ENCODE data around the gene BTF3.
"Not testable (repeated sequence)": the region's sequence is repeated elsewhere in the genome, so short reads cannot be mapped to it uniquely, and the experiment has no call there.

BTF3 gene

DNA sequence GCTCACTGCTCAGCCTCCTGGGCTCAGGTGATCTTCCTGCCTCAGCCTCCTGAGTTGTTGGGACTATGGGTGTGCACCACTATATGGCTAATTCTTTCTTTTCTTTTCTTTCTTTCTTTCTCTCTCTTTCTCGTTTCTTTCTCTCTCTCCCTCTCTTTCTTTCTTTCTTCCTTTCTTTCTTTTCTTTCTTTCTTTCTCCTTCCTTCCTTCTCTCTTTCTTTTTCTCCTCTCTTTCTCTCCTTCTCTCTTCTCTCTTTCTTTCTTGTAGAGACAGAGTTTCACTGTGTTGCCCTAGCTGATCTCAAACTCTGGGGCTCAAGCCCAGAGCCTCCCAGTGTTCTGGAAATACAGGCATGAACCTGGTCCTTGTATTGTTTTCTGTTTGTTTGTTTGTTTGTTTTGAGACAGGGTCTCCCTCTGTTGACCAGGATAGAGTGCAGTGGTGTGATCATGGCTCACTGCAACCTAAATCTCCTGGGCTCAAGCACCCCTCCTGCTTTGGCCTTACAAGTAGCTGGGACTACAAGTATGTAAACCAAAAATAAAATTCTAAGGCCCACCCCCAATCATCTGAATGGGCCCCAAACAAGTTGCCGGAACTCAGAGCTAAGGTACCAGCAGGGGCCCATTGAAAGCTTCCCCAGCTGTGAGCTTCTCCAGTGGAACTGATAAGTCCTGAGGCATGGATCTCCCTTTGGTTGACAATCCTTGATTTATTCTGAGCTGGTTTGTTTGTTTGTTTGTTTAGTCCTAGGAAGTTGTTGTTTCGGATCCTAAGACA, 11.9 kb upstream of the BTF3 start:
- DNase-seq, result no peak

DNA sequence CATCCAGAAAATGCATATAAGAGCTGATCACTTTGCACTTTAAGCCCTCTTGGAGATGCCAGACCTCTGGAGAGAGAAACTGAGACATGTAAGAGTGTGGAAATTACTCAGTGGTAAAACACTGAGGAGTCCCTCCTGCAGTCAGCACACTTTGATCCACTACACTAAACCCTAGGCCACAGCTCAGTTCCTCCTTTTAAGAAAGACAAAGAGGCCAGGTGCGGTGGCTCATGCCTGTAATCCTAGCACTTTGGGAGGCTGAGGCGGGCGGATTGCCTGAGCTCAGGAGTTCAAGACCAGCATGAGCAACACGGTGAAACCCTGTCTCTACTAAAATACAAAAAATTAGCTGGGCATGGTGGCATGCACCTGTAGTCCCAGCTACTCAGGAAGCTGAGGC, 11.0 kb upstream of the BTF3 start:
- DNase-seq, result not testable (repeated sequence)

DNA sequence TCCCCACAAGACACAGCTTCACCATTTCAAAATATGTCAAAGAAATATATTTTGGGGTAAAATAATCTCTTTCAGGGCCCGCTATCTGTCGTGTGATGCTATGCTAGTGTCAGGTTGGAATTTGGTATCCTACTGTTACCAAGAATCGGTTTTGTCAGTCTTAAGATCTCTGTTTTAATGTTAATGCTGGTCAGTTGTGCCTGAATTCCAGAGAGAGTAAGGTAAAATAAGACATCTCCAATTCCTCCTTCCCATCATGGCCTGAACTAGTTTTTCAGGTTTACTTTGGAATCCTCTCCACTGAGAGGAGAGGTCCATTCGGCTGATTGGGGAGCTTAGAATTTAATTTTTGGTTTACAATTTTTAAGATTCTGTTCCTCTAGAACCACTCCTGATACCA, 10.4 kb upstream of the BTF3 start:
- no peak for DNase-seq

DNA sequence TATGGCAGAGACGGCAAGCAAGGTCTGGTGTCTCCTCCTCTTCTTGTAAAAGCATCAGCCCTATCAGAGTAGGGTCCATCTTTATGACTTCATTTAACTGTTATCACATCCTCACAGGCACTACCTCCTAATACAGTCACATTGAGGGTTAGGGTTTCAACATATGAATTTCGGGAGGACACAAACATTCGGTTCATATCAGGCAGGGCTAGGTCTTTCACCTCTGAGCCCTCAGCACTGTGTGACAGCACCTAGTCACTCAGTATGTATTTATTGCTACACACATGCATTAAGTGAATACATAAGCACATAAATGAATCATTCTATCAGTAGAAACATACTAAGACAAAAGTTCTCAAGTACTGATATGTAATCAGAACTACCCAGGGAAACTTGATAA, 9.4 kb upstream of the BTF3 start:
- no peak for DNase-seq

DNA sequence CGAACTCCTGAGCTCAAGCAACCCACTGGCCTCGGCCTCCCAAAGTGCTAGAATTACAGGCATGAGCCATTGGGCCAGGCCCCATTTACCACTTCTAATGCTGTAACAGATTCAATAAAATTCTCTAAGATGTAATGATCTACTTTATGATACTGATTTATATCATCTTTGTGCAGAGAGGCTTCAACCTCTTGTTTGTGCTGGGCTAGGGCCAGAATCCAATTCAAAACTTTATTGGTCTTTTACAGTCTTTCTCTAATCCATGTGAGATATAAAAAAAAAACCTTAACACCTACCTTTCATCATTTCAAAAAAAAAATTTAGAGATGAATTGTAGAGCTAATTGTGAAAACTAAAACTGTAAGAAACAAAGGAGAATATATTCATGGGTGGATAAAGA, 8.2 kb upstream of the BTF3 start:
- DNase-seq, result no peak

DNA sequence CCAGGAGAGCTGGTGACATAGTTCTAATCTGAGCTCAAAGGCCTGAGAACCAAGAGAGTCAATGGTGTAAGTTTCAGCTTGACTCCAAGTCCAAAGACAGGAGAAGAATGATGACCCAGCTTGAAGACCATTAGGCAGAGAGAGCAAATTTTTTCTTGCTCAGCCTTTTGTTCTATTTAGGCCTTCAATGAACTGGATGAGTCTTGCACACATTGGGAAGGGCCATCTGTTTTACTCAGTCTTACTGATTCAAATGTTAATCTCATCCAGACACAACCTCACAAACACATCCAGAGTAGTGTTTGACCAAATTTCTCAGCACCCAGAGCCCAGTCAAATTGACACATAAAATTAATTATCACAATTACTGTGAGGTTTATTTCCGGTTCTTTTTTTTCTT, 7.1 kb upstream of the BTF3 start:
- DNase-seq, result no peak

DNA sequence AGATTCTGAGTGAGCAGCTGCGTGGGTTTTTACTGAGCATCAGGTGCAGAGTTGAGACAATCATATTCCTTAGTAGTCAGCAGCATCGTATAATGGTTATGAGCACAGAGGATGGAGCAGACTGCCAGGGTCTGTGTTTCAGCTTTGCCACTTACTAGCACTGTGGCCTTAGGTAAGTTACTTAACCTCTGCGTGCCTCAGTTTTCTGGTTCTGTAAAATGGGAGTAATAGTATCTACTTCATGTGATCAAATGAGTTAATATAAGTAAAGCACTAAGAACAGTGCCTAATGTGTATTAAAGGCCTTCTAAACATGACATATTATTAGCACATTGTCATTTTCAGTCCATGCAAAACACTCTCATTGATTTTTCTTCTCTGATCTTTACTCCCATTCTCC, 4.8 kb upstream of the BTF3 start:
- no peak for DNase-seq

DNA sequence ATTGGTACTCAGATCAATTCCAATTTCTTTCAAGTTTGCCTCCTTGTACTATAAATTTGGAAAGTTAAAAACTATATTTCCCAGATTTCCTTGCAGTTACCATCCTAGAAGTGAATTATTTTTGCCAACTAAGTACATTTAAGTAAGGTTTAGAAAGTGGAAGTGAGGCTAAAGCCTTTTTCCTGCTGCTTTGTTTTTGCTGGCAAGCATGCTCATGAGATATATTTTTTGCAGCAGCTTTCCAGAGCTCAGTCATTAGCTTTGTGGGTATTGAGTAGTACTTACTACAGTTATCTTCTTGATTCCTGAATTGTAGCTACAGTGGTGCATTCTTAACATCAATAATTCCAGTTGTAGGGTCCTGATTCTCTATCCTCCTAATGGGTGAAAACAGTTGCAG, 3.5 kb upstream of the BTF3 start:
- DNase-seq, result no peak

DNA sequence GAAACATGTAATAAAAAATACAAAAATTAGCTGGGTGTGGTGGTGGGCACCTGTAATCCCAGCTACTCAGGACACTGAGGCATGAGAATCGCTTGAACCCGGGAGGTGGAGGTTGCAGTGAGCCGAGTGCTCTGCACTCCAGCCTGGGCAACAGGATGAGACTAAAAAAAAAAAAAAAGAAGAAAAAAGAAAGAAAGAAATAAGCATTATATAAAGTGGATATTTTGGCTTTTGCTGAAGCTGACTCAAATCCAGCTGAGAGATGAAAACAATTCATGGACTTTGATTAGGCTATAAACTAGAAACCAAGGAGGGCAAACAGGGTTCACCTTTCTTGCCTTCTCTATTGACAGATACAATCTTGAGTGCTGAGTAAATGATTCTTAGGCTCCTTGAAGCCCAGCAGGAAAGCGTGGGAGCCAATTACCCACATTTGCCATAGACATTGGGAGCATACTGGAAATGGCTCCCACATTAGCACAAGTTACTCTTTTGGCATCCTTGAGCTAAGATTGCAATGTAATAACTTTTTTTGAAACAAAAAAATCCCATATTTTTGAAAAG, 2.4 kb upstream of the BTF3 start:
- DNase-seq, result no peak

DNA sequence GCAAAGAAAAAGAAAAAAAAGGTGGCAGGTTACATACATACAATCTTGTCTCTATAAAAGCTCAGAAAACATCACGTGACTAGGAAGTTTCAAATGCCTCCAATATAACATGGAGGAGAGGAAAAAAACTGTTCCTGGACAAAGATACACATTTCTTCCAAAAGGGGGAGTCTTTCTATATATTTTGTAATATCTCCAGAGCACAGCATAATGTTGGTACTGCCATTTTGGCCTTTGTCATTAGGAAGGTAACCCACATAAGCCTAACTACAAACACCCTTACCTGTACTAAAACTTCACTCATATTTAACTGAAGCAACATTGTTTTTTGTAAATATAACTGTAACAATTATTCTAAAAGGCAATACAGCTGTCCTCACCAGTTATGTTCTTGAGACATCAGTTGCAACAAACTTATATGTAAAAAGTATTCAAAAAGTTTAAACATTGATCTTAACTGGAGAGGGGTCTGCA, 1.2 kb upstream of the BTF3 start:
- peak; percentile 82 for DNase-seq

DNA sequence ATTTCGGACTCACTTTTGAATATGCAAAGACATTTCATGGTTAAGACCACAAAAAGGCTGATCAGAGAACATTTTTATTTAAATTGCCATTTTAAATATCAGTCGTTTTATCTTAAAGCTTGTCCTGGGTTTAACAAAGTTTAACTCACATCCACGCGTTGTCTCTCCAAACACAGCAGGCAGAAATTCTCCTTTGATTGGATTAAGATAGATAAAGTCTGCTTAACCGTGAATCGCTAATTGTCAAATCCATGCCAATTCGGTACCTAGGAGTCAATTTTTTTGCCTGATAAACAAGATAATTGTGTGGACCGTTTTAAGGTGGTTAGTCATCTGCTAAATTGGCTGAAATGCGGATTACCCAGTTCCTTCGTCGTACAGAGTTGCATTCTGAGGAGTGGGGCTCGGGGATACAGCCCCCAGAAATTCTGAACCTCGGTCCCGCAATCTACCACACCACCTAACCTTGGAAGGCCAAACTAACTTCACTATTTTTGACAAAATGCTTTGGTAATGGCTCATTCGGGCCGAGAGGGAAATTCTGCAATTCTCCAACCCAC, 665 bp upstream of the BTF3 start:
- DNase-seq, result peak; percentile 27

DNA sequence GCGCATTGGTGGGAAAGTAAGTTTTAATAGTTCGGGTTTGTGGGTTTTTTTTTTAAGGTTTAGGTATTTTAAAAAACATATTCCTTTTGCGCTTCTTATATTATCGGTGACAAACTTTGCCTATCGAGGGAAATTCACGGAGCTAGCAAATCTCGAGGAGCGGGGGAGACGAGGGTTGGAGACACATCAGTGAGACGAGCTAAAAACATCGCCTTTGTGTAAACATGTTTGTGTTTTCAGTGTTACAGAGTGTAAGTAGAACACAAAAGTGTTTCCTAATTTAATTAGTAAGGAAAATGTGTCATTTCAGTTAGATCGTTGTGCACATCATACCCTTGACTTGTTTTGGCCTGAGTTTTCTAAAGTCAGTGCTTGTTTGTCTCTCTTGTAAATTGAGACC, 945 bp downstream of the BTF3 start:
- no peak for DNase-seq

DNA sequence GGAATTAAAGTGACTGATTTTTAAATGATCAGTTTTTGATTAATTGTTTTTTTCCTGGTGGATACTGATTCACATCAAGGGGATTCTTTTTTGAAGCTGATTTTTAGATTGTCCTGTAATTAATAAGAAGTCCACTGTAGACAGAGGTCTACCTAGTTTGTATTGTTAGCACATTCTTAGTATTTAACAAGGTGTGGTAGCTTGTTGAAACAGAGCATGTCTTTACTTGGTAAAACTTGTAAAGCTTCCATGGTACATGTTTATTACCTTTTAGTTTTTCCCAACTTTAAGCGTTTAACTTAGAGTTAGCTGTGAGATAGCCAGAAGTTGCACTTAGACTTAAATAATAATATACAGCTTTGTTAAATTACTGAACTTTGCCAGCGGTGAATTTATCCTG, 1.5 kb downstream of the BTF3 start:
- no peak for DNase-seq

DNA sequence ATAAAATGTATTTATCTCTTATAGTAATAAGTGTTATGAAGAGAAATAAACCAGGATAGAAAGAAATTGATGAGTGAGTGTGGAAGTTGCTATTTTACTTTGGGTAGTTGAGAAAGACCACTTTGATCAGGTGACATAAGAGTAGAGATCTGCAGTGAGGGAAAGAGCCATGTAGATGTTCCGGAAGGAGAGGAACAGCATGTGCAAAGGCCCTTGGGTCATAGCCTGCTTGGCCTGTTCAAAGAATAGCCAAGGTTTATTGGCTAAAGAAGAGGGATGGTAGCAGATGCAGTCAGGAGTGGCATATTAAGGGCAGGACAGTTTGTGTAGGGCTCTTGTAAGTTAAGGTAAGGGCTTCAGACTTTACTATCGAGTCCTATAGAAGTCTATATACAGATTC, 3.2 kb downstream of the BTF3 start:
- DNase-seq, result no peak

DNA sequence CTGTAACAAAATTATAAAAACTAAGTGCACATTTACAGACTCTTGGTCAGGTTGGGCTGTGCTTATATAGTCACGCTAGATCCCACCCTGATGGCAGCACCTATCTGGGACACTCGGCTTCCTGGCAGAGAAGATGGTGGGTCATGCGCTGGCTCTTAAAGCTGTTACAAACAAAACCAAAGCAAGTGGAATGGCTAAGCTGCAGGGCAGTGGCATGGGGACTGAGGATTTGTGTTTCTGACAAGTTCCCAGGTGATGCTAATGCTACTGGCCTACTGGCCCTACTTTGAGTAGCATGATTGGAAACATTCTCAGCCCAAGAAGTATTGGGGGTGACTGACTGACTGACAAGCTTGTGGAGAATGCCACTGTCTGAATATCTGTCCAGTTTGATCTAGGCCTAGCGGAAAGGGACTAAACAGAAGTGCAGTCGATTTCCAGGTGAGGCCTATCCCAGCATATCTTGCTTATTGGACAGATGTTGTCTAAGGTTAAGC, 8.3 kb downstream of the BTF3 start:
- DNase-seq, result no peak

DNA sequence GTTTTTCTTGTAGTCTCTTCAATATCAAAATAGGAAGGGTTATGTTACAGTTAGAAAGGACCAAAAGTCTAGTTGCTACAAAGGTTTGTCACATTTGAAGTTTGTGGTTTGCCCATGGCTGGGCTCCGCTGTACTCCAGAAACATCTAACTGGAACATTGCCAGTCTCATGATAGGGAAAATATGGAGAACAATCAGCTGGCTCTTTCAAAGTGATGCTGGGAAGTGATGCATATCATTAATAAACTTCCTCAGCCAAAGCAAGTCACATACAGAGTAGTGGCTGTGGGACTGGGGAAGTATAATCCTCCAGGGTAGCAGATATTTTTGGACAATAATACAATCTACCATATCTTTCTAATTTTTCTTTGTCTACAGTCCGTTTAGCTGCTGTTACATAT, 8.8 kb downstream of the BTF3 start:
- DNase-seq, result no peak

DNA sequence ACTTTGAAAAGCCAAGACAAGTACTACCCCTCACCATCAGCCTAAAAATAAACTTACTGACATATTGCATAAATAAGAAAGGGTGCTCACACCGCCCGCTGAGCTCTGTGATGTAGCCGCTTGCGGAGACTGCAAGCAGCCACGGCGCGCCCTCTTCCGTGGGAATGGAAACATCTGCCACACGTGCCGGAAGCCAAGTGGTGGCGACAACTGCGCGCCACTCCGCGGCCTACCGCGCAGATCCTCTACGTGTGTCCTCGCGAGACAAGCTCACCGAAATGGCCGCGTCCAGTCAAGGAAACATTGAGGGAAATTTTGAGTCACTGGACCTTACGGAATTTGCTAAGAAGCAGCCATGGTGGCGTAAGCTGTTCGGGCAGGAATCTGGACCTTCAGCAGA, 10.3 kb downstream of the BTF3 start:
- not testable (repeated sequence) for DNase-seq

DNA sequence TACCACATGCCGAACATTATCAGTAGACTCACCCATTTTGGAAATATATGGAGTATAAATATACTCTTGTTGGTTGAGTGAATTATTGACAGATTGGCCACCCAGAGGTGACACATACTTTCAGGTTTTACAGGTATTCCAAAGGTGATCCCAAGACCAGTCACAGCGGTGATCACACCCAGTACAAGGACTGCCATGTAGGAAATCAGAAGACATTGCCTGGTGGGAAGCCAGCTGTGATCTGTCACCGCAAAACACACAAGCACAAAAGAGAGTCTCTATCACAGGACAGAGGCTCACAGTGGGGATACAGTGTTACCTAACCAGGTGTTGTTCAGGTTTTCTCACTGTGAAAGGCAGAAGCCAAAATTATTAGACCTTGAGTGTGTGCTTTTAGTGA, 15.8 kb downstream of the BTF3 start:
- no peak for DNase-seq

DNA sequence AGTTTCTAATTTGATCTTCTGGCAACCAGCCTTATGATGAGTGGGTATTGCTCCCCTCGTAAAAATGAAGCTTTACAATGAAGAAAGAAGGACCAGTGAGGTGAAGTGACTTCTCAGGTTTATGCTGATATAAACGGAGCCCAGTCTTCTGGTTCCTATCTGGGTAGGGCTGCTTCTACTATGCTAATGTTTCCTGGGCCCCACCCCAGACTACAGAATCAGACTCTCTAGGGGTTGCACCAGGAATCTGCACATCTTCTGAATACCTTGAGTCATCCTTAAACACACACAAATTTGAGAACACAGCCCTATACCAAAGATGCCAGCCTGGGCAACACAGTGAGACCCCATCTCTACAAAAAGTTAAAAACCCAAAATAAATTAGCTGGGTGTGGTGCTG, 16.2 kb downstream of the BTF3 start:
- no peak for DNase-seq

DNA sequence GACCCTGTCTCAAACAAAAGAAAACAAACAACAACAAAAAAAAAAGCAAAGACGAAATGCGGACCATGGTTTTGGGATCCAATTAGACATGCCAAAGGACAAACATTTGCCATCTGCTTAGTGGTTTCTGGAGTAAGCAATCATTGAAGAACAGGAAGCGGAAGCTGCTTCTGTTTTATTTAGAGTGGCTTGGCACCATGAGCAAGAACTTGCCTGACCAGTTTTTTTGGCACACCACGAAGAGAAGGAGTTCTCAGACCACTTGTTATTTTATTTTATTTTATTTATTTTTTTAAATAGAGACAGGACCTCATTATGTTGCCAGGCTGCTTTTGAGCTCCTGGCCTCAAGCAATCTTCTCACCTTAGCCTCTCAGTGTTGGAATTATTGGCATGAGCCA, 17.0 kb downstream of the BTF3 start:
- peak; percentile 2 for DNase-seq

DNA sequence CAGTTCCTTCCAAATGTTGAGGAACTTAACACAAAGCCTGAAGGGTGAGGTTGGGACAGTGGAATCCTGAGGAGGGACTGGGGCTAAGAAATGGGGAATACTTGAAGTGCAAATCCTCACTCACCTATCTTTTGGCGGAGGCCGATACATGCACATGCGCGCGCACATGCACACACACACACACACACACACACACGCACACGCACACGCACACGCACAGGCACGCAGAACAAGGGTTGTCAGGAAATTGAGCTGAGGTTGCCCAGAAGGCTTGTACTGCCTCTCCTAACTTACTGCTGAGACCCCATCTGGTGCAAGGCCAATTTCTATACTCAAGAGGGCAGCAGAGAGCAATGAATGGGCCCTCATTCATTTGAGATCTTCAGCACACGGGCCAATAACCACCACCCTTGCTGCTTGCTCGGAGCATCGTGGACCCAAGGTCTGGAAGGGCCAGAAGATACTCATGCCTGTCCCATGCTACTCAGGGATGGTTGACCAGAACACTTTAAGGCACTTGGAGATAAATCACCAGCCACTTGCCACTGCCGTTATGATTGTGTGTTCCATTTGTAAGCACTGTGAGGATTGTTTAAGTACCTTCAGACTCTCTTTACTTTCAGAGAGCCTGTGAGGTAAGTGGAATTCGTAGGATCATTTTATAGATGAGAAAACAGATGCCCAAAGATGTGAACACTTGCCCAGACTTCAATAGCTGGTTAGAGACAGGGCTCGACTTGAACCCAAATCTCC, 21.5 kb downstream of the BTF3 start:
- DNase-seq, result peak; percentile 59

DNA sequence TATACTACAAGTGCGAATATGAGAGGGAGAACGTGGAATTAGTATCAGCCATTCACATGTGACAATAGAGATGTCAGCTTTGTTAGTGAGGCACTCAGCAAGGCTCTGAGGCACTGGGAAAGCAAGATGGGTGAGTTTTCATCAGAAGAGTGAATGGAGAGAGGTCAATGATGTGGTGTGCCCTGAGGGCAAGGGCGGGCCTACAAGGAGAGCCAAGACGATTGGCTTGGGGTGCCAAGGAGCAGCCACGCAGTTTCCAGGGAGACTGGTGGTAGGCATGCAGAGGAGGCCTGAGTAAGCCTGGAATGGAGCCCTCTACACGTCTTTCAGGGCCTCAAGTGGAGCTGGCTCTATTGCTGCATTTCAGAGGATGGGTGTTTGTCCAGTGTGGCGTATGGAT, 24.7 kb downstream of the BTF3 start:
- no peak for DNase-seq

DNA sequence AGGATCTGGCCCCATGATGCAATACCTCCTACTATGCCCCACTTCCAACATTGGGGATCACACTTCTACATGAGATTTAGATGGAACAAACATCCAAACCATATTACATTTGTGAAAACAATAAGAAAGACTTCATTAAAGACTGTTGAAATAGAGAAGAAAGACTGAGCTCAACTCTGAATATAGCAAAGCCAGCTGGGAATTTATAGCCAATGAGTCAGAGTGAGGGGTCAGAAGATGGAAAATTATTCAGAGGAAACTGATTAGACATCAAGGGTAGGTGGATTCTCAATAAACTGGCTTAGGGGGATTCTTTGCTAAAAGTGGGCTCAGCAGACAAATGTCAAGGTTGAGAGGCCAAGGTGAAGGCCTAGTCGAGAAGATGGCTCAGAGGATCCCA, 25.6 kb downstream of the BTF3 start:
- DNase-seq, result no peak

Data from NCI-H2171 treated with DMSO at 0.1 percent for 48 hours (cell line).